Hepatocyte (in vitro differentiated cells): ENCODE results near the gene C16orf54. TPM values are rescaled to one million over a fixed set of nuclear protein-coding genes. Genes with fewer than 3 reads are reported as not detected.
A peak's percentile ranks its signal among the peaks of the same experiment; 100 is the strongest.
"Not testable (repeated sequence)": the region's sequence is repeated elsewhere in the genome, so short reads cannot be mapped to it uniquely, and the experiment has no call there.

Experiments
- DNase-seq: peaks from one replicate; pipeline ENCODE4 v3.0.0-alpha.2; 2016; ENCODE audit warnings: low spot score
- H2AFZ ChIP-seq: fragments of 200-600 bp; sonication (generic); 2 replicates; pipeline ENCODE4 v1.6.0; 2016; ENCODE audit warnings: antibody characterized with exemption, mild to moderate bottlenecking
- H3K27ac ChIP-seq: fragments of 200-600 bp; sonication (generic); 2 replicates; pipeline ENCODE4 v1.5.1; 2016; ENCODE audit warnings: mild to moderate bottlenecking
- H3K27me3 ChIP-seq: fragments of 200-600 bp; sonication (generic); 2 replicates; pipeline ENCODE4 v1.6.1; 2016
- H3K36me3 ChIP-seq: fragments of 200-600 bp; sonication (generic); replicated peaks from 2 replicates; pipeline ENCODE4 v1.5.1; 2016; ENCODE audit warnings: low read depth; ENCODE audit not compliant: insufficient read depth
- H3K4me1 ChIP-seq: fragments of 200-600 bp; sonication (generic); 2 replicates; pipeline ENCODE4 v1.5.1; 2016; ENCODE audit warnings: mild to moderate bottlenecking, moderate library complexity; ENCODE audit not compliant: insufficient read depth
- H3K4me2 ChIP-seq: fragments of 200-600 bp; sonication (generic); 2 replicates; pipeline ENCODE4 v1.6.0; 2016
- H3K4me3 ChIP-seq: fragments of 200-600 bp; sonication (generic); 2 replicates; pipeline ENCODE4 v1.5.1; 2016; ENCODE audit warnings: mild to moderate bottlenecking
- H3K79me2 ChIP-seq: fragments of 200-600 bp; sonication (generic); 2 replicates; pipeline ENCODE4 v1.6.0; 2017; ENCODE audit warnings: mild to moderate bottlenecking
- H3K9me2 ChIP-seq: fragments of 200-600 bp; sonication (generic); replicated peaks from 2 replicates; pipeline ENCODE4 v1.6.0; 2017; ENCODE audit warnings: mild to moderate bottlenecking; ENCODE audit not compliant: insufficient read depth
- H3K9me3 ChIP-seq: fragments of 200-600 bp; sonication (generic); 2 replicates; pipeline ENCODE4 v1.5.1; 2016; ENCODE audit warnings: low read depth, mild to moderate bottlenecking
- H4K20me1 ChIP-seq: fragments of 200-600 bp; sonication (generic); 2 replicates; pipeline ENCODE4 v1.6.0; 2016; ENCODE audit warnings: mild to moderate bottlenecking; ENCODE audit not compliant: insufficient read depth, poor library complexity, severe bottlenecking
- CTCF ChIP-seq: fragments of 200-600 bp; sonication (generic); IDR thresholded peaks from 2 replicates; pipeline ENCODE4 v1.5.1; 2016; ENCODE audit warnings: antibody characterized with exemption, mild to moderate bottlenecking; ENCODE audit not compliant: poor library complexity
- EZH2 ChIP-seq: fragments of 200-600 bp; sonication (generic); IDR thresholded peaks from 2 replicates; pipeline ENCODE4 v1.6.1; 2016; ENCODE audit warnings: antibody characterized with exemption, mild to moderate bottlenecking, borderline replicate concordance
- EZH2phosphoT487 ChIP-seq: fragments of 200-600 bp; sonication (generic); IDR thresholded peaks from one replicate; pipeline ENCODE4 v1.6.1; 2018; ENCODE audit warnings: antibody characterized with exemption, mild to moderate bottlenecking, low read depth, moderate library complexity; ENCODE audit not compliant: unreplicated experiment, severe bottlenecking
- WGBS: methylation state at CpG from one replicate; pipeline ENCODE4 v1.1.6; 2016; ENCODE audit warnings: low lambda C conversion rate; ENCODE audit errors: missing lambda C conversion rate; 5-methylcytosine and 5-hydroxymethylcytosine counted together
- polyA plus RNA-seq: library from polyadenylated mRNA; unstranded; fragments of >200 nt; fragmentation: Nextera tagmentation; extraction: Ambion mirVana; gene quantifications from 2 replicates; pipeline ENCODE4 v1.2.1, GENCODE V29; 2016
- total RNA-seq: library from RNA; depleted of rRNA; stranded (reverse); fragments of >200 nt; gene quantifications from 2 replicates; pipeline ENCODE4 v1.2.3, GENCODE V29; 2014

Gene C16orf54
- 0.10 TPM in 1 of 2 replicates, not detected in the other for total RNA-seq
- 0.16 and 0.52 TPM in 2 replicates for polyA plus RNA-seq

GRCh38 chr16:29745853-29746345 lies at the start of gene C16orf54:
TSS of gene C16orf54 (minus strand) at chr16:29745990. CDS start at chr16:29744951, 1,039 bp downstream.
- no peaks in the 10 kb centered on the region for H3K79me2 ChIP-seq
- H3K36me3 ChIP-seq: no peaks in the 10 kb centered on the region
- no peaks in the 10 kb centered on the region for H4K20me1 ChIP-seq
- no peak for DNase-seq
- H3K9me3 ChIP-seq: no peaks in the 10 kb centered on the region
- peaks cover 9% of the 10 kb centered on the region for H3K4me1 ChIP-seq
- H3K27ac ChIP-seq: no peak within 1 kb of the TSS
- no peak for TF ChIP-seq EZH2phosphoT487
- H3K4me3 ChIP-seq: no peak within 1 kb of the TSS
- H2AFZ ChIP-seq: no peak within 1 kb of the TSS
- H3K9me2 ChIP-seq: no peaks in the 10 kb centered on the region
- no peak within 1 kb of the TSS for H3K4me2 ChIP-seq
- H3K27me3 ChIP-seq: no peaks in the 10 kb centered on the region
- 94% methylated on average over 12 of the region's 12 CpGs for WGBS

- TF ChIP-seq CTCF (no peak), EZH2 (no peak), EZH2phosphoT487 (no peak)
- no peaks in the 10 kb centered on the region for H3K4me1 ChIP-seq
- 97% methylated on average over 3 of the region's 3 CpGs for WGBS
Observed at GRCh38 chr16:29794231-29794710, 48.5 kb upstream of the C16orf54 start.

GRCh38 chr16:29793153-29793552 lies 47.4 kb upstream of the C16orf54 start:
- not testable (repeated sequence) for DNase-seq, H3K9me3 ChIP-seq, H3K4me1 ChIP-seq, H3K4me3 ChIP-seq, H3K9me2 ChIP-seq, H3K27ac ChIP-seq, H2AFZ ChIP-seq, H3K36me3 ChIP-seq, H3K27me3 ChIP-seq, H4K20me1 ChIP-seq, H3K4me2 ChIP-seq
- peaks cover 56% of the 10 kb centered on the region for H3K79me2 ChIP-seq
- 93% methylated on average over 18 of the region's 18 CpGs for WGBS

More at GRCh38 chr16:29794231-29794710, 48.5 kb upstream of the C16orf54 start:
- Histone ChIP-seq H3K4me2 (no peak overlapping the region), H3K27ac (no peak overlapping the region), H3K9me2 (no peaks in the 10 kb centered on the region), H3K79me2 (peaks cover 56% of the 10 kb centered on the region), H3K36me3 (no peaks in the 10 kb centered on the region), H3K4me3 (no peak overlapping the region), H3K27me3 (no peaks in the 10 kb centered on the region), H3K9me3 (no peaks in the 10 kb centered on the region), H2AFZ (no peak overlapping the region), H4K20me1 (peaks cover 2% of the 10 kb centered on the region)
- no peak for DNase-seq

- no peak for TF ChIP-seq EZH2phosphoT487
- TF ChIP-seq CTCF: no peak
- no peak for TF ChIP-seq EZH2
- H3K4me2 ChIP-seq: peak overlapping the region; percentile 86
- no peaks in the 10 kb centered on the region for H3K9me3 ChIP-seq
- H3K4me3 ChIP-seq: peak overlapping the region; percentile 71
- H3K27me3 ChIP-seq: no peaks in the 10 kb centered on the region
- no peak for DNase-seq
- WGBS: 66% methylated on average over 9 of the region's 9 CpGs
- H3K79me2 ChIP-seq: peaks cover 56% of the 10 kb centered on the region
- H3K9me2 ChIP-seq: no peaks in the 10 kb centered on the region
- H3K4me1 ChIP-seq: no peaks in the 10 kb centered on the region
- H2AFZ ChIP-seq: no peak overlapping the region
- H3K27ac ChIP-seq: no peak overlapping the region
- peaks cover 2% of the 10 kb centered on the region for H4K20me1 ChIP-seq
- H3K36me3 ChIP-seq: no peaks in the 10 kb centered on the region
Observed at GRCh38 chr16:29791845-29792807, 46.3 kb upstream of the C16orf54 start.
